Stomach (tissue), 9 donors: ENCODE measurements around the gene LSAMP. TPM values are rescaled to one million over a fixed set of nuclear protein-coding genes. Genes with fewer than 3 reads are reported as not detected.
A peak's percentile ranks its signal among the peaks of the same experiment; 100 is the strongest.
"Not testable (repeated sequence)": the region's sequence is repeated elsewhere in the genome, so short reads cannot be mapped to it uniquely, and the experiment has no call there.

ENCODE experiments used
- DNase-seq, 2 donors: peaks; one replicate each; pipeline versions ENCODE4 v3.0.0 to v3.0.0-alpha.2; 2013 to 2019
- H3K27ac ChIP-seq, 5 donors: fragments of 200-600 bp in 4 of 5; sonication (generic) in 4 of 5; one replicate each; pipeline ENCODE4 v1.5.1; 2013 to 2019; ENCODE audit warnings: mild to moderate bottlenecking in 1 of 5, moderate library complexity in 1 of 5
- H3K27me3 ChIP-seq, 3 donors: fragments of 200-600 bp; sonication (generic); one replicate each; pipeline ENCODE4 v1.5.1; 2017 to 2019; ENCODE audit warnings: mixed run types in 1 of 3
- H3K36me3 ChIP-seq, 4 donors: fragments of 200-600 bp; sonication (generic); 1 replicate in 3 of 4; 2 replicates in 1 of 4; pipeline ENCODE4 v1.5.1; 2016 to 2019
- H3K4me1 ChIP-seq, 4 donors: fragments of 200-600 bp; sonication (generic); one replicate each; pipeline ENCODE4 v1.5.1; 2016 to 2019
- H3K4me3 ChIP-seq, 4 donors: fragments of 200-600 bp; sonication (generic) in 3 of 4; one replicate each; pipeline ENCODE4 v1.5.1; 2016 to 2019; ENCODE audit warnings: mild to moderate bottlenecking in 1 of 4
- H3K9me3 ChIP-seq, 4 donors: fragments of 200-600 bp; sonication (generic); one replicate each; pipeline ENCODE4 v1.5.1; 2016 to 2019
- CTCF ChIP-seq, 7 experiments: fragments of 450-650 bp in 4 of 7; fragments of 200-600 bp in 3 of 7; sonication (generic) in 3 of 7; IDR thresholded peaks; one replicate each; pipeline ENCODE4 v1.5.1; 2016 to 2019; ENCODE audit warnings: antibody characterized with exemption in 7 of 7, control low read depth in 2 of 7, mild to moderate bottlenecking in 1 of 7
- EP300 ChIP-seq: sonication (generic); formaldehyde crosslinking; IDR thresholded peaks from one replicate; pipeline ENCODE4 v1.6.1; 2017; ENCODE audit warnings: antibody characterized with exemption
- POLR2A ChIP-seq, 4 donors: fragments of 450-650 bp; IDR thresholded peaks; one replicate each; pipeline ENCODE4 v1.6.1; 2016; ENCODE audit warnings: antibody characterized with exemption in 4 of 4, control low read depth in 2 of 4, mild to moderate bottlenecking in 1 of 4, moderate library complexity in 1 of 4
- POLR2AphosphoS5 ChIP-seq, 3 donors: sonication (generic); formaldehyde crosslinking; IDR thresholded peaks; one replicate each; pipeline ENCODE4 v1.6.1; 2016; ENCODE audit warnings: antibody characterized with exemption in 3 of 3
- WGBS, 5 donors: extraction: QIAGEN DNeasy Blood & Tissue Kit in 3 of 5; methylation state at CpG; one replicate each; pipeline versions ENCODE4 v1.1.5 to v1.1.7; 2013 to 2018; 5-methylcytosine and 5-hydroxymethylcytosine counted together
- intact Hi-C: fragments of 100-400 bp; cut with DNase I; formaldehyde crosslinking; loops from one replicate; pipeline ENCODE4 v1.15.1; 2023; ENCODE audit warnings: low total_unique reads
- polyA plus RNA-seq, 3 donors: library from polyadenylated mRNA; stranded (reverse); fragments of 200-250 nt; gene quantifications; one replicate each; pipeline ENCODE4 v1.2.3, GENCODE V29; 2013
- total RNA-seq, 5 donors: library from RNA; depleted of rRNA; stranded (reverse); fragments of >200 nt; gene quantifications; one replicate each; pipeline versions ENCODE4 v1.1.0 to v1.2.3, GENCODE V29; 2014 to 2016
- donor health status: healthy with polysubstance abuse.
- donor health status: Bipolar disorder and iron deficiency.
- donor health status: healthy.

Gene LSAMP
- total and polyA plus RNA-seq, 8 donors = 1.1 to 20.7 (median 1.7) TPM

DNA sequence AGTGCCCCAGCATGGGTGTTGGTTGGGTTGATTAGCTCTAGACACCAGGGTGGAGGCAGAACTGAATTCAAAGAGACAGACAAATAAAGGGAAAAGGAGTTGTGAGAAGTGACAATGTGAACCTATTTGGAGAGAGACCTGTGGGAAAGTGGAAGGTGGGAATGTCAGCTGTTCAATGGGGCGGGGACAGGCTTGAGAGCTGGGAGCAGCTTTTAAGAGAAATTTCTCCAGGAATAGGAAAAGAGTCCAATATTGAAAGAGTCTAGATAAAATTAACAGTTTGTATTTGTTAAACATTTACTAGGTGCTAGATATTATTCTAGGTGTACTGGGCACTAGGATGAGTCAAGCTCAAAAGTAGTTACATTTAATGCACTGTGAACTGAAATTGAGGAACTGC, 596.6 kb downstream of the LSAMP start:
- no peak for DNase-seq
- H3K27me3 ChIP-seq = no peaks in the 10 kb centered on the region
- TF ChIP-seq EP300 (no peak), POLR2AphosphoS5 (IDR thresholded peaks at IDR 0.05) (no peak), POLR2A (IDR thresholded peaks at IDR 0.05) (no peak), CTCF (IDR thresholded peaks at IDR 0.05) (no peak)
- H3K4me1 ChIP-seq = no peaks in the 10 kb centered on the region
- no peaks in the 10 kb centered on the region for H3K9me3 ChIP-seq
- no peaks in the 10 kb centered on the region for H3K36me3 ChIP-seq
- intact Hi-C loops = no loop called here
- WGBS, 5 donors = 70 to 92% (median 84%) methylated on average over 1 of the region's 1 CpG
- H3K4me3 ChIP-seq = no peak overlapping the region
- H3K27ac ChIP-seq = no peak overlapping the region

GRCh38 chr3:115845986-115846385, 599.3 kb downstream of the LSAMP start:
- Histone ChIP-seq H3K27ac (no peak overlapping the region), H3K36me3 (no peaks in the 10 kb centered on the region), H3K27me3 (no peaks in the 10 kb centered on the region), H3K4me1 (no peaks in the 10 kb centered on the region), H3K4me3 (no peak overlapping the region), H3K9me3 (no peaks in the 10 kb centered on the region)
- TF ChIP-seq CTCF (IDR thresholded peaks at IDR 0.05) = no peak
- TF ChIP-seq POLR2AphosphoS5 (IDR thresholded peaks at IDR 0.05) = no peak
- TF ChIP-seq EP300 = no peak
- no peak for TF ChIP-seq POLR2A (IDR thresholded peaks at IDR 0.05)
- intact Hi-C loops = no loop called here
- DNase-seq = no peak
- 0 to 77% (median 41%) methylated on average over 1 of the region's 1 CpG for WGBS, 5 donors

GRCh38 chr3:115844729-115845128, 600.6 kb downstream of the LSAMP start:
- H3K36me3 ChIP-seq, H3K4me3 ChIP-seq, intact Hi-C loops, H3K4me1 ChIP-seq, DNase-seq, H3K9me3 ChIP-seq, H3K27ac ChIP-seq, H3K27me3 ChIP-seq: not testable (repeated sequence)
- WGBS, 5 donors = 78 to 97% (median 94%) methylated on average over 5 of the region's 5 CpGs

GRCh38 chr3:115843206-115843605, 602.1 kb downstream of the LSAMP start:
- intact Hi-C loops = no loop called here
- peak in 1 of 2 donors; percentile 63 for DNase-seq

More at GRCh38 chr3:115843206-115843605, 602.1 kb downstream of the LSAMP start:
- TF ChIP-seq CTCF (IDR thresholded peaks at IDR 0.05) (no peak), POLR2A (IDR thresholded peaks at IDR 0.05) (no peak), EP300 (no peak), POLR2AphosphoS5 (IDR thresholded peaks at IDR 0.05) (no peak)
- H3K9me3 ChIP-seq = no peaks in the 10 kb centered on the region
- H3K4me3 ChIP-seq = no peak overlapping the region
- no peaks in the 10 kb centered on the region for H3K4me1 ChIP-seq
- no peaks in the 10 kb centered on the region for H3K36me3 ChIP-seq
- 41 to 74% (median 64%) methylated on average over 1 of the region's 1 CpG for WGBS, 5 donors
- no peak overlapping the region for H3K27ac ChIP-seq
- no peaks in the 10 kb centered on the region for H3K27me3 ChIP-seq
